ENCODE data around the gene CARMIL1. TPM values are rescaled to one million over a fixed set of nuclear protein-coding genes. Genes with fewer than 3 reads are reported as not detected.

CARMIL1 gene
- total and polyA plus RNA-seq, 2 of the 8 experiments (the other 6 are each of a cell fraction or from before 2014, with no cell fraction given), result 20.3 to 40.4 TPM

DNA sequence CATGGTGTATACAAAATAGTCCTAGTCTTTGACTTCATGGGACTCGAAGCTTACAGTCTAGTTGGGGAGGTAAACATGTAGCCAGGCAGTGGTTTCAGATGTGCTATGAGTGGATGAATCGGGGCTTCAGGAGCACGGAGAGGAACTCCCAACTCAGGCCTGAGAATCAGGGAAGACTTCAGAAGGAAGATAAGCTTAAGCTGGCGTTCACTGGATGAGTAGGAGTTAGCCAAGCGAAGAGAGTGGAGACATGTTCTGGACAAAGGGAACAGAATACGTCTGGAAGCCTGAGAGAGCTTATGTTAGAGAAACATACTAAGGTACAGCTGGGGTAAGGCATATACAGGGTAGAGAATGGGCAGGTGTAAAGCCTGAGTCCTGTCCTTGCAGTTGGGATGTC lies 8.8 kb downstream of the CARMIL1 start:
- no peak overlapping the region for H4K8ac ChIP-seq (ENCODE audit: extremely low read depth, insufficient read depth, low read length)
- no peak overlapping the region for H2BK15ac ChIP-seq (ENCODE audit: low read length)
- H3K56ac ChIP-seq (replicated peaks; ENCODE audit: insufficient read length, low read depth, low read length), result no peak overlapping the region
- H4K20me1 ChIP-seq (replicated peaks in 1 of 2; ENCODE audit: control insufficient read depth in 1 of 2, insufficient read depth in 2 of 2, low read length in 2 of 2), result peaks cover 1 to 11% of the 10 kb centered on the region in 2 experiments
- H3K4me2 ChIP-seq (ENCODE audit: insufficient read depth in 1 of 2, low read depth in 2 of 2, low read length in 2 of 2), result no peak overlapping the region
- WGBS, 2 experiments (ENCODE audit: extremely low coverage in 1 of 2, insufficient coverage in 1 of 2, insufficient read length in 1 of 2, insufficient replicate concordance in 2 of 2, low coverage in 1 of 2, low lambda C conversion rate in 2 of 2, missing lambda C conversion rate in 1 of 2), result 83% methylated on average over 6 of the region's 6 CpGs; no CpG with 5 or more reads in 1 of the 2 experiments
- H3K23me2 ChIP-seq (ENCODE audit: low read depth, low read length), result no peaks in the 10 kb centered on the region
- no peak overlapping the region for H4K91ac ChIP-seq (replicated peaks; ENCODE audit: insufficient read length, low read length)
- no peak overlapping the region for H2AFZ ChIP-seq (ENCODE audit: low read length)
- no peaks in the 10 kb centered on the region for H3K9me3 ChIP-seq (ENCODE audit: insufficient read depth in 2 of 2, low read depth in 1 of 2, low read length in 1 of 2)
- H3K4ac ChIP-seq (replicated peaks; ENCODE audit: insufficient read length, low read depth, low read length), result no peak overlapping the region
- peaks cover 5% of the 10 kb centered on the region for H3K79me1 ChIP-seq (ENCODE audit: low read depth, low read length)
- H3K4me3 ChIP-seq (ENCODE audit: extremely low read depth in 1 of 4, insufficient read depth in 2 of 4, low read depth in 3 of 4, low read length in 4 of 4), result no peak overlapping the region
- no peak overlapping the region; a peak in 1 of 7 replicates for H3K9ac ChIP-seq (replicated peaks in 1 of 4; ENCODE audit: extremely low read depth in 1 of 4, low read depth in 3 of 4, low read length in 3 of 4)
- H3K14ac ChIP-seq (ENCODE audit: insufficient read length), result no peak overlapping the region
- ChIA-PET CTCF (ENCODE audit: partially characterized antibody) (interaction anchor here (0.8 to 1.8 kb wide), 7 partner anchors 9 to 317 kb away, joined by 3 to 8 read pairs (median 4); partner anchors contain the start of gene CARMIL1), POLR2A (ENCODE audit: partially characterized antibody) (interaction anchor here (0.9 to 1.1 kb wide), 4 partner anchors 8 to 10 kb away, joined by 3 to 4 read pairs (median 3); partner anchors contain the start of gene CARMIL1)
- FAIRE-seq, result no peak
- no peak overlapping the region for H3K23ac ChIP-seq (ENCODE audit: insufficient read length)
- H3K79me2 ChIP-seq (ENCODE audit: control insufficient read depth in 1 of 2, insufficient read depth in 2 of 2, low read length in 2 of 2), result peaks cover 4 to 98% of the 10 kb centered on the region in 2 experiments
- H3K4me1 ChIP-seq (replicated peaks in 1 of 4; ENCODE audit: control insufficient read depth in 3 of 4, insufficient read depth in 4 of 4, low read length in 3 of 4), result peaks cover 0 to 6% (median 0%) of the 10 kb centered on the region in 4 experiments; a peak in 1 of 7 replicates
- no peak overlapping the region for H2BK20ac ChIP-seq (ENCODE audit: low read length)
- H3K36me3 ChIP-seq (ENCODE audit: control insufficient read depth in 2 of 4, insufficient read depth in 4 of 4, low read length in 3 of 4), result peaks cover 0 to 8% (median 0%) of the 10 kb centered on the region in 4 experiments; a peak in 2 of 8 replicates
- H4K5ac ChIP-seq (ENCODE audit: insufficient read length, low read depth, low read length), result no peak overlapping the region
- H3K27ac ChIP-seq (ENCODE audit: low read depth, low read length), result no peak overlapping the region
- H3K18ac ChIP-seq (ENCODE audit: extremely low read depth, low read length), result no peak overlapping the region
- H2BK120ac ChIP-seq (replicated peaks; ENCODE audit: low read depth, low read length), result no peak overlapping the region
- H2AK5ac ChIP-seq (ENCODE audit: low read depth, low read length), result no peak overlapping the region
- H2BK12ac ChIP-seq (ENCODE audit: low read depth, low read length), result no peak overlapping the region
- no peak overlapping the region for H2BK5ac ChIP-seq (ENCODE audit: low read depth, low read length)
- no peak for DNase-seq (ENCODE audit: low read depth in 1 of 2, low spot score in 2 of 2)
- H3K27me3 ChIP-seq (replicated peaks in 1 of 4; ENCODE audit: control insufficient read depth in 3 of 4, extremely low read depth in 1 of 4, insufficient read depth in 3 of 4, low read length in 3 of 4), result no peaks in the 10 kb centered on the region
- TF ChIP-seq MAFK (IDR thresholded peaks at IDR 0.05; ENCODE audit: low read depth, low read length), result no peak
- no peak for TF ChIP-seq KDM1A (IDR thresholded peaks at IDR 0.05; ENCODE audit: borderline replicate concordance, low read length)
- TF ChIP-seq GTF2F1 (IDR thresholded peaks at IDR 0.05; ENCODE audit: borderline replicate concordance, low read depth, low read length), result no peak
- TF ChIP-seq EZH2 (IDR thresholded peaks at IDR 0.05; ENCODE audit: low read depth, low read length, severe bottlenecking), result no peak
- no peak for TF ChIP-seq SP1 (IDR thresholded peaks at IDR 0.05; ENCODE audit: low read depth, low read length)
- no peak for TF ChIP-seq TBP (IDR thresholded peaks at IDR 0.05; ENCODE audit: low read depth, low read length)
- TF ChIP-seq CHD2 (IDR thresholded peaks at IDR 0.05; ENCODE audit: low read length), result no peak
- no peak for TF ChIP-seq RBBP5 (IDR thresholded peaks at IDR 0.05; ENCODE audit: borderline replicate concordance, low read depth, low read length)
- TF ChIP-seq RNF2 (IDR thresholded peaks at IDR 0.05; ENCODE audit: borderline replicate concordance, low read depth, low read length, missing control alignments, poor library complexity, severe bottlenecking), result no peak
- no peak for TF ChIP-seq CEBPB (IDR thresholded peaks at IDR 0.05; ENCODE audit: low read depth, low read length)
- no peak for TF ChIP-seq YY1 (IDR thresholded peaks at IDR 0.05; ENCODE audit: low read depth, low read length)
- no peak for TF ChIP-seq JUN (IDR thresholded peaks at IDR 0.05; ENCODE audit: low read depth, low read length)
- TF ChIP-seq HDAC2 (IDR thresholded peaks at IDR 0.05; ENCODE audit: borderline replicate concordance in 1 of 2, low read depth in 2 of 2, low read length in 2 of 2), result no peak

Measured in H1 (cell line).